ENCODE data around the gene MBNL3. TPM values are rescaled to one million over a fixed set of nuclear protein-coding genes. Genes with fewer than 3 reads are reported as not detected.
"Not testable (repeated sequence)": the region's sequence is repeated elsewhere in the genome, so short reads cannot be mapped to it uniquely, and the experiment has no call there.

Gene MBNL3
- total RNA-seq, 1 experiment from 2014 or later, result 42.2 TPM

DNA sequence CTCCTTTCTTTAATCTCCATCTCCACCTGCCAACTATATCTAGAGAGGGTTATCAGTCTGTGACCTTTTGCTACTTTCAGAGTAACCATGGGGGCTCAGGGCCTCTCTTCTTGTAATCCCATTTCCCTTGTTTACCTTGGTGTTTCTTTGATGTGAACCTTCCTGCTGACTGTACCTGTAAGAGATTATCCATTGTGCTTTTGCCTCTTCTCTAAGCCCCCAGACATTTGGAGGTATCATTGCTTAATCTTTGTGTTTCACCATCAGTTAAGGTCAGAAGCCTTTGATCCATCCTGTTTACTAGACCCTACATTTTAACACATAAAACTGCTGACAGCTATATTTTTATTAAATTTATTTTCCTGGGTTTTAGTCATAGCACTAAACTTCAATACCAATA is 157.8 kb downstream of the MBNL3 start:
- POLR2A ChIA-PET (ENCODE audit: low non-redundant PET), result no interaction called here
- no TSS peak for BruUV-seq (replicated peaks)
- Histone ChIP-seq H3K9me3 (ENCODE audit: low read depth, low read length, poor library complexity, severe bottlenecking) (no peaks in the 10 kb centered on the region), H3K27me3 (replicated peaks; ENCODE audit: insufficient read depth, low read depth, low read length, poor library complexity) (no peaks in the 10 kb centered on the region), H3K4me1 (ENCODE audit: insufficient read depth, low read length, poor library complexity, severe bottlenecking) (no peaks in the 10 kb centered on the region), H3K27ac (ENCODE audit: low read depth, low read length, poor library complexity, severe bottlenecking) (no peak overlapping the region), H3K4me3 (ENCODE audit: low read depth, low read length, poor library complexity, severe bottlenecking) (no peak overlapping the region), H3K36me3 (ENCODE audit: insufficient read depth, low read length, poor library complexity, severe bottlenecking) (no peaks in the 10 kb centered on the region)
- DNase-seq (ENCODE audit: low spot score), result no peak
- intact Hi-C loops (cut with micrococcal nuclease; ENCODE audit: unreplicated experiment), result no loop called here
- CTCF ChIA-PET, result no interaction called here
- no peak for TF ChIP-seq EZH2 (IDR thresholded peaks at IDR 0.05; ENCODE audit: borderline replicate concordance, low read depth, low read length, poor library complexity, severe bottlenecking)
- no peak for TF ChIP-seq CTCF (conservative IDR thresholded peaks at IDR 0.05; ENCODE audit: low read depth, low read length)

DNA sequence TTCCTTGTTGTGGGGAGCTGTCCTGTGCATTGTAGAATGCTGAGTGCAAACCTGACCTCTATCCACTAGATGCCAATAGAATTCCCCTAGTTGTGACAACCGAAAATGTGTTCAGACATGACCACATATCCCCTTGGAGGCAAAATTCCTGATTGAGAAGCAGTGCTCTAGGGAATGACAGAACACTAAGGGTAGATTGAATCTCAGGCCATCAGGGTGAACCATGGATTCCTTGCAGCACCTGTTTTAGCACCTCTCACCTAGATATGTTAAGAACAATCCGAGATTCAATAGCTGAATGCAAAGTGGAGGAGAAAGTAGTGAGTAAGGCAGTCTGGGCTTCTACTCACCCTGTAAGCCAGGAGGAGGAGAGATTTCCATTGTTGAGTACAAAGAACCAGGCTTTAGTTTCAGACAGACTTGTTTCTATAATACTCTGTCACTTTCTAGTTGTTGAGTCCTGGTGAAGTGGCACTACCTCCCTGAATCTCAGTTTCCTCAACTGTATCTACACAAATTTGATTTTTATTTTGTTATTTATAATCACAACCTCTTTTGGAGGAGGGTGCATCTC is 158.6 kb downstream of the MBNL3 start:
- ChIA-PET POLR2A (ENCODE audit: low non-redundant PET) (no interaction called here), CTCF (no interaction called here)
- Histone ChIP-seq H3K4me1 (ENCODE audit: insufficient read depth, low read length, poor library complexity, severe bottlenecking) (no peaks in the 10 kb centered on the region), H3K27ac (ENCODE audit: low read depth, low read length, poor library complexity, severe bottlenecking) (no peak overlapping the region), H3K36me3 (ENCODE audit: insufficient read depth, low read length, poor library complexity, severe bottlenecking) (no peaks in the 10 kb centered on the region), H3K27me3 (replicated peaks; ENCODE audit: insufficient read depth, low read depth, low read length, poor library complexity) (no peaks in the 10 kb centered on the region), H3K9me3 (ENCODE audit: low read depth, low read length, poor library complexity, severe bottlenecking) (no peaks in the 10 kb centered on the region), H3K4me3 (ENCODE audit: low read depth, low read length, poor library complexity, severe bottlenecking) (no peak overlapping the region)
- TF ChIP-seq EZH2 (IDR thresholded peaks at IDR 0.05; ENCODE audit: borderline replicate concordance, low read depth, low read length, poor library complexity, severe bottlenecking) (no peak), CTCF (conservative IDR thresholded peaks at IDR 0.05; ENCODE audit: low read depth, low read length) (no peak)
- intact Hi-C loops (cut with micrococcal nuclease; ENCODE audit: unreplicated experiment), result no loop called here
- DNase-seq (ENCODE audit: low spot score), result no peak
- BruUV-seq (replicated peaks), result no TSS peak

DNA sequence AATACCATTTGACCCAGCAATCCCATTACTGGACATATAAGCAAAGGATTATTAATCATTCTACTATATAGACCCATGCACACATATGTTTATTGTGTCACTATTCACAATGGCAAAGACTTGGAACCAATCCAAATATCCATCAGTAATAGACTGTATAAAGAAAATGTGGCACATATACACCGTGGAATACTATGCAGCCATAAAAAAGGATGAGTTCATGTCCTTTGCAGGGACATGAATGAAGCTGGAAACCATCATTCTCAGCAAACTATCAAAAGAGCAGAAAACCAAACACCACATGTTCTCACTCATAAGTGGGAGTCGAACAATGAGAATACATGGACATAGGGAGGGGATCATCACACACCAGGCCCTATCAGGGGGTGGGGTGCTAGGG is 161.9 kb downstream of the MBNL3 start:
- H3K27me3 ChIP-seq (replicated peaks; ENCODE audit: insufficient read depth, low read depth, low read length, poor library complexity); H3K27ac ChIP-seq (ENCODE audit: low read depth, low read length, poor library complexity, severe bottlenecking); H3K36me3 ChIP-seq (ENCODE audit: insufficient read depth, low read length, poor library complexity, severe bottlenecking); POLR2A ChIA-PET (ENCODE audit: low non-redundant PET); DNase-seq (ENCODE audit: low spot score); BruUV-seq (replicated peaks); intact Hi-C loops (cut with micrococcal nuclease; ENCODE audit: unreplicated experiment); H3K4me3 ChIP-seq (ENCODE audit: low read depth, low read length, poor library complexity, severe bottlenecking); H3K4me1 ChIP-seq (ENCODE audit: insufficient read depth, low read length, poor library complexity, severe bottlenecking); H3K9me3 ChIP-seq (ENCODE audit: low read depth, low read length, poor library complexity, severe bottlenecking); CTCF ChIA-PET: not testable (repeated sequence)
